ENCODE results near the gene NIP7. TPM values are rescaled to one million over a fixed set of nuclear protein-coding genes. Genes with fewer than 3 reads are reported as not detected.

Gene NIP7
- total and polyA plus RNA-seq, 9 of the 15 experiments (the other 6 are each of a cell fraction or from before 2014, with no cell fraction given) = 28.9 to 85.5 (median 72.5) TPM

DNA sequence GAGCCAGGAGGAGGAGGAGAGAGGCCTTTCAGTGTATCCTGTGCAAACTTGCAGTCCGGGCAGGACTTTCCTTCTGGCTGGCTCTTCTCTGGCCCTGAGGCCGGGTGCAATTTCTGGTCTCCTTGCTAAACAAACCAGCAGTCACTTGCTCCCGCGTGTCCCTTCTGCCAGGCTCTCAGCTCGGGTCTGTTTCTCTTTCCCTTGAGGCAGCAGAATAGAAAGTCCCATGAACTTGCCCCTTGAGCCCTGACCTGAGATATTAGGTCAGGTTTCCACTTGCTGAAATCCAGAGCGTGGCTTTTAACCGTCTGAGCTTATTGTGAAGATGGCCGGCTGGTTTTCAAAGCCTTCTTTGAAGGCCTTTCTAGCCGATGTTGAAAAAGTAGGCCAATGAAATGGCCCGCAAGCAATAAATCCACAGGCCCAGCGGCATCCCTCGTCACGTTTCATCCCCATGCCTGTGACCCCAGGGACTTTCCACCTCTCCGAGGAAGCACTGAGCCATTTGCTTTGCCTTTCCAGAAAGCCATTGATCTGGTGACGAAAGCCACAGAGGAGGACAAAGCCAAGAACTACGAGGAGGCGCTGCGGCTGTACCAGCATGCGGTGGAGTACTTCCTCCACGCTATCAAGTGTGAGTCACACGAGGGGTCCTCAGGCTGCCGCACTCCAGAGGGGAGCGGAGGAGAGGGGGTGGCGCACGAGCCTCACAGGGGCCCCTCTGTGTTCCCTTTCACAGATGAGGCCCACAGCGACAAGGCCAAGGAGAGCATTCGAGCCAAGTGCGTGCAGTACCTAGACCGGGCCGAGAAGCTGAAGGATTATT lies 23.9 kb upstream of the NIP7 start:
- POLR2A ChIA-PET = interaction anchor here (0.6 to 5.5 kb wide), 2 partner anchors 13 to 131 kb away, joined by 3 to 51 read pairs; partner anchors contain the start of gene PDF
- CTCF ChIA-PET (ENCODE audit: low intra/inter-chr PET ratio) = no interaction called here
- Histone ChIP-seq H4K20me1 (replicated peaks; ENCODE audit: control insufficient read depth, insufficient read depth, low read length) (0 out of 2 replicates have a peak, but pooled peaks cover 3% of the 10 kb centered on the region), H3K9ac (ENCODE audit: insufficient read depth in 1 of 2, low read depth in 2 of 2, low read length in 2 of 2) (0 out of 4 replicates have a peak overlapping the region, but pooled peaks of 1 of the 2 experiments have one; percentile 21), H3K4me2 (ENCODE audit: insufficient read depth, low read length) (no peak overlapping the region), H3K9me1 (ENCODE audit: control insufficient read depth, insufficient read depth, low read length) (no peaks in the 10 kb centered on the region), H3K27ac (ENCODE audit: extremely low read depth, low read depth, low read length) (no peak overlapping the region), H3K27me3 (ENCODE audit: control insufficient read depth in 2 of 2, insufficient read depth in 2 of 2, low read length in 2 of 2) (no peaks in the 10 kb centered on the region), H3K4me3 (no peak overlapping the region), H3K79me2 (ENCODE audit: control insufficient read depth, insufficient read depth, low read length) (peaks cover 40% of the 10 kb centered on the region), H3K36me3 (ENCODE audit: control insufficient read depth, insufficient read depth, low read length) (peaks cover 71% of the 10 kb centered on the region; the same call in 2 of the 3 replicates), H3K9me3 (replicated peaks; ENCODE audit: control insufficient read depth, insufficient read depth, low read depth, low read length) (no peaks in the 10 kb centered on the region), H3K4me1 (replicated peaks in 1 of 2; ENCODE audit: control insufficient read depth in 2 of 2, insufficient read depth in 2 of 2, low read length in 2 of 2) (peaks cover 3 to 15% of the 10 kb centered on the region in 2 experiments; a peak in 2 of 5 replicates), H2AFZ (ENCODE audit: low read depth, low read length) (no peak overlapping the region)
- FAIRE-seq (no peak), DNase-seq (ENCODE audit: extremely low read depth in 1 of 4, low spot score in 3 of 4) (no peak), ATAC-seq (no peak)
- 94% methylated on average over 16 of the region's 30 CpGs for WGBS (ENCODE audit: insufficient coverage, low coverage, missing lambda C conversion rate)
- intact Hi-C loops (cut with micrococcal nuclease) (no loop called here), in situ Hi-C loops (cut with MboI) (no loop called here)
- TF ChIP-seq ZNF324 (CRISPR knock-in tag; IDR thresholded peaks at IDR 0.05) = no peak
- no peak for TF ChIP-seq BACH1 (tag; IDR thresholded peaks at IDR 0.05)
- no peak for TF ChIP-seq CBX2 (IDR thresholded peaks at IDR 0.05; ENCODE audit: insufficient read depth, low read length, poor library complexity, severe bottlenecking)
- no peak for TF ChIP-seq PHB (CRISPR knock-in tag; IDR thresholded peaks at IDR 0.05)
- no peak for TF ChIP-seq GATA2 (CRISPR knock-in tag; IDR thresholded peaks at IDR 0.05)
- TF ChIP-seq IRF2 (CRISPR knock-in tag; IDR thresholded peaks at IDR 0.05) = no peak
- no peak for TF ChIP-seq FOSL1 (tag; conservative IDR thresholded peaks at IDR 0.05)
- TF ChIP-seq L3MBTL2 (IDR thresholded peaks at IDR 0.05) = no peak
- no peak for TF ChIP-seq NR3C1 (CRISPR knock-in tag; IDR thresholded peaks at IDR 0.05)
- TF ChIP-seq, protein P1, sequence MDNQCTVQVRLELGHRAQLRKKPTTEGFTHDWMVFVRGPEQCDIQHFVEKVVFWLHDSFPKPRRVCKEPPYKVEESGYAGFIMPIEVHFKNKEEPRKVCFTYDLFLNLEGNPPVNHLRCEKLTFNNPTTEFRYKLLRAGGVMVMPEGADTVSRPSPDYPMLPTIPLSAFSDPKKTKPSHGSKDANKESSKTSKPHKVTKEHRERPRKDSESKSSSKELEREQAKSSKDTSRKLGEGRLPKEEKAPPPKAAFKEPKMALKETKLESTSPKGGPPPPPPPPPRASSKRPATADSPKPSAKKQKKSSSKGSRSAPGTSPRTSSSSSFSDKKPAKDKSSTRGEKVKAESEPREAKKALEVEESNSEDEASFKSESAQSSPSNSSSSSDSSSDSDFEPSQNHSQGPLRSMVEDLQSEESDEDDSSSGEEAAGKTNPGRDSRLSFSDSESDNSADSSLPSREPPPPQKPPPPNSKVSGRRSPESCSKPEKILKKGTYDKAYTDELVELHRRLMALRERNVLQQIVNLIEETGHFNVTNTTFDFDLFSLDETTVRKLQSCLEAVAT (IDR thresholded peaks at IDR 0.05) = no peak
- no peak for TF ChIP-seq TGIF2 (CRISPR knock-in tag; IDR thresholded peaks at IDR 0.05)
- no peak for TF ChIP-seq SLC30A9 (CRISPR knock-in tag; IDR thresholded peaks at IDR 0.05)
- TF ChIP-seq CHCHD3 (CRISPR knock-in tag; IDR thresholded peaks at IDR 0.05) = no peak
- no peak for TF ChIP-seq ZNF134 (CRISPR knock-in tag; conservative IDR thresholded peaks at IDR 0.05)
- TF ChIP-seq TBP (optimal IDR thresholded peaks at IDR 0.05; ENCODE audit: low read depth, low read length) = no peak
- no peak for TF ChIP-seq MNT (conservative IDR thresholded peaks at IDR 0.05)
- TF ChIP-seq FOXP4 (CRISPR knock-in tag; IDR thresholded peaks at IDR 0.05; ENCODE audit: borderline replicate concordance) = no peak
- TF ChIP-seq CHD2 (IDR thresholded peaks at IDR 0.05; ENCODE audit: low read depth, low read length) = no peak
- no peak for TF ChIP-seq FUS (optimal IDR thresholded peaks at IDR 0.05; ENCODE audit: low read depth, low read length)
- no TSS peak for BruUV-seq (replicated peaks)

Measured in K562 (cell line).